Jurkat, Clone E6-1 (cell line): Measurements from ENCODE around the gene KLK4. TPM values are rescaled to one million over a fixed set of nuclear protein-coding genes. Genes with fewer than 3 reads are reported as not detected.
A peak's percentile ranks its signal among the peaks of the same experiment; 100 is the strongest.

Experiments used
- DNase-seq: peaks from one replicate; pipeline ENCODE4 v3.0.0-alpha.2; 2011; ENCODE audit warnings: low read depth, low spot score
- H3K4me3 ChIP-seq: 2 replicates; pipeline ENCODE4 v1.5.1; 2011; ENCODE audit warnings: mild to moderate bottlenecking, low read length, control low read depth, moderate library complexity
- polyA plus RNA-seq: library from polyadenylated mRNA; unstranded; fragments of >200 nt; gene quantifications from one replicate; pipeline ENCODE4 v1.2.1, GENCODE V29; 2012; ENCODE audit warnings: missing spikeins; ENCODE audit not compliant: insufficient read length, insufficient read depth

KLK4 gene
- not detected for polyA plus RNA-seq

- no peak within 1 kb of the TSS for H3K4me3 ChIP-seq
- no peak for DNase-seq
Measured at GRCh38 chr19:50911206-50912101, at the start of gene KLK4. KLK4 (minus strand) TSS chr19:50911395; CDS start chr19:50910738, 657 bp downstream.

- no peak overlapping the region for H3K4me3 ChIP-seq
- DNase-seq: no peak
Measured at GRCh38 chr19:50959731-50960500, 48.7 kb upstream of the KLK4 start.

GRCh38 chr19:50957587-50957986 is 46.4 kb upstream of the KLK4 start:
- no peak overlapping the region for H3K4me3 ChIP-seq
- no peak for DNase-seq

- no peak for DNase-seq
- H3K4me3 ChIP-seq: no peak within 1 kb of the TSS
Measured at GRCh38 chr19:50952910-50953309, 41.7 kb upstream of the KLK4 start, which contains the start of gene KLK5. KLK5 (minus strand) TSS chr19:50953038; CDS start chr19:50952657, 381 bp downstream.

GRCh38 chr19:50949861-50950260 is 38.7 kb upstream of the KLK4 start:
- DNase-seq: no peak
- no peak overlapping the region for H3K4me3 ChIP-seq

GRCh38 chr19:50947123-50947522 is 35.9 kb upstream of the KLK4 start:
- DNase-seq: no peak
- no peak overlapping the region for H3K4me3 ChIP-seq

GRCh38 chr19:50944795-50945194 is 33.6 kb upstream of the KLK4 start:
- DNase-seq: no peak
- no peak overlapping the region for H3K4me3 ChIP-seq

GRCh38 chr19:50943074-50943828 is 32.1 kb upstream of the KLK4 start:
- H3K4me3 ChIP-seq: no peak overlapping the region
- DNase-seq: no peak

- no peak overlapping the region for H3K4me3 ChIP-seq
- DNase-seq: no peak
Measured at GRCh38 chr19:50939596-50939995, 28.4 kb upstream of the KLK4 start.

GRCh38 chr19:50933640-50934039 is 22.4 kb upstream of the KLK4 start:
- no peak overlapping the region for H3K4me3 ChIP-seq
- DNase-seq: no peak

GRCh38 chr19:50932690-50933083 is 21.5 kb upstream of the KLK4 start:
- H3K4me3 ChIP-seq: no peak overlapping the region
- DNase-seq: no peak

GRCh38 chr19:50932018-50932689 is 21.0 kb upstream of the KLK4 start:
- H3K4me3 ChIP-seq: no peak overlapping the region
- no peak for DNase-seq

- no peak overlapping the region for H3K4me3 ChIP-seq
- DNase-seq: no peak
Measured at GRCh38 chr19:50931023-50931422, 19.8 kb upstream of the KLK4 start.

GRCh38 chr19:50928831-50929230 is 17.6 kb upstream of the KLK4 start:
- DNase-seq: peak; percentile 14

GRCh38 chr19:50926144-50926543 is 14.9 kb upstream of the KLK4 start:
- DNase-seq: no peak
- no peak overlapping the region for H3K4me3 ChIP-seq

More at GRCh38 chr19:50928831-50929230, 17.6 kb upstream of the KLK4 start:
- no peak overlapping the region for H3K4me3 ChIP-seq

- DNase-seq: no peak
Measured at GRCh38 chr19:50925734-50926133, 14.5 kb upstream of the KLK4 start.

GRCh38 chr19:50924586-50924985 is 13.4 kb upstream of the KLK4 start:
- DNase-seq: no peak
- H3K4me3 ChIP-seq: no peak overlapping the region

More at GRCh38 chr19:50925734-50926133, 14.5 kb upstream of the KLK4 start:
- H3K4me3 ChIP-seq: no peak overlapping the region

- no peak overlapping the region for H3K4me3 ChIP-seq
Measured at GRCh38 chr19:50922317-50922853, 11.2 kb upstream of the KLK4 start.

More at GRCh38 chr19:50922317-50922853, 11.2 kb upstream of the KLK4 start:
- DNase-seq: peak; percentile 74
